Panc1 (cell line): Measurements from ENCODE around the gene BTBD1.

Experiments used
- CTCF ChIP-seq: fragments of 450-650 bp; IDR thresholded peaks from 2 replicates; pipeline ENCODE4 v1.5.1; 2017; ENCODE audit warnings: mild to moderate bottlenecking
- POLR2AphosphoS5 ChIP-seq: IDR thresholded peaks from 2 replicates; pipeline ENCODE4 v1.6.1; 2012; ENCODE audit warnings: mild to moderate bottlenecking, low read depth, low read length, moderate library complexity
- REST ChIP-seq, 2 experiments: IDR thresholded peaks; 2 replicates each; pipeline ENCODE4 v1.6.1; 2011 to 2012; ENCODE audit warnings: low read depth in 2 of 2, control low read depth in 1 of 2, low read length in 1 of 2, mild to moderate bottlenecking in 1 of 2, moderate library complexity in 1 of 2; ENCODE audit not compliant: insufficient read depth in 1 of 2
- SIN3A ChIP-seq: IDR thresholded peaks from 2 replicates; pipeline ENCODE4 v1.6.1; 2012; ENCODE audit warnings: low read depth, mild to moderate bottlenecking, low read length, moderate library complexity, borderline replicate concordance; ENCODE audit not compliant: insufficient read depth
- TCF7L2 ChIP-seq: IDR thresholded peaks from 2 replicates; pipeline ENCODE4 v1.6.1; 2011; ENCODE audit warnings: mild to moderate bottlenecking, low read depth, low read length, inconsistent platforms

- TF ChIP-seq CTCF (no peak), POLR2AphosphoS5 (no peak), REST (IDR thresholded peaks at IDR 0.05; ENCODE audit: insufficient read depth in 1 of 2, low read depth in 2 of 2, low read length in 1 of 2) (no peak), SIN3A (no peak), TCF7L2 (no peak)
Observed at GRCh38 chr15:83078712-83079111, 11.7 kb upstream of the BTBD1 start.
